Measurements from ENCODE around the gene CDC42EP5.
"Not testable (repeated sequence)": the region's sequence is repeated elsewhere in the genome, so short reads cannot be mapped to it uniquely, and the experiment has no call there.

The CDC42EP5 gene

DNA sequence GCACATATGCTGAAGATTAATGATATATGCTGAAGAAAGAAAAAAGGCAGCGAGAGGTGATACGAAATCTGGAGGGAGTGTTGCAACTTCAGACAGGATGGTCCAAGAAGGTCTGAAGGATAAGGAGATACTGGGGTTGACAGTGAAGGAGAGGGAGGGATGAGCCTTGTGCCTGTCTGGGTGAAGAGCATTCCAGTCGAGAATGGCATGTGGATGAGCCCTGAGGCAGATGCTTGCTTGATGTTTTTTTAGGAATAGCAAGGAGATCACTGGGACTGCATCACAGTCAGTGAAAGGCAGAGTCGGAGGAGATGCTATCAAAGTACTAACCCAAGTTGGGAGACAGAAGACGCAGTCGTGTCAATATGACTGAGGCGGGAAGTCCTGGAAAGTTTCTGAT is 16.2 kb upstream of the CDC42EP5 start:
- DNase-seq = no peak

DNA sequence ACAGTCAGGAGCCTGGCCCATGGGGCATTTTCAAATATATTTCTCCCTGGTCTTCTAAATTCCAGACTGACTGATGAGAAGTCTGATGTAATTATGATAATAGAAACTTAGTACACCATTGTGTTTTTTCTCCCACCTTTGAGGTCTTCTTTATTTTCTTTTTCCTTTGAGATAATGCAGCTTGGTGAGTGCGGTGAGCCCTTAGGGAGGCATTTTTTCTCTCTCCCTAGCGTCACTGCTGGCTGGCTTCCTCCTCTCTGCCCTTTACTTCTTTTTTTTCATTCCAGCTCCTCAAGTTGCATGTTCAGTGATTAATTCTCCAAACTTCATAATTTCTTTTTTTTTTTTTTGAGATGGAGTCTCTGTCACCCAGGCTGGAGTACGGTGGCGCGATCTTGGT is 12.8 kb upstream of the CDC42EP5 start:
- DNase-seq = no peak

DNA sequence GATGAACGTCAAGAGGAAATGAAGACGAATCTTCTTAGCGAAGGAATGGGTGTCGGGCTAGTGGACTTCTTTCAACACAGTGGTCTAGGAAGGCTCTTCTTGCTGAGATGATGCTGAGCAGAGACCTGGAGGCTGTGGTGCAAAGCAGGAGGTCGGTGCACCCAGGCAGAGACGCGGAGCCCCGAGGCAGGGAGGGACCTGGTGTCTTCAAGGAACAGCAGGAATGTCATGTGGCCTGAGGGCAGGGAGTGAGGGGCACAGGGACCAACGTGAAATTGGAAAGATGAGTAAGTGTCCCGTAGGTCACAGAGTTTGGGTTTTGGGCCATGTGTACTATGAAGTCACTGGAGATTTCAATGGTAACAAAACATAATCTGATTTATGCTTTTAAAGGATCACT is 11.4 kb upstream of the CDC42EP5 start:
- DNase-seq = no peak

DNA sequence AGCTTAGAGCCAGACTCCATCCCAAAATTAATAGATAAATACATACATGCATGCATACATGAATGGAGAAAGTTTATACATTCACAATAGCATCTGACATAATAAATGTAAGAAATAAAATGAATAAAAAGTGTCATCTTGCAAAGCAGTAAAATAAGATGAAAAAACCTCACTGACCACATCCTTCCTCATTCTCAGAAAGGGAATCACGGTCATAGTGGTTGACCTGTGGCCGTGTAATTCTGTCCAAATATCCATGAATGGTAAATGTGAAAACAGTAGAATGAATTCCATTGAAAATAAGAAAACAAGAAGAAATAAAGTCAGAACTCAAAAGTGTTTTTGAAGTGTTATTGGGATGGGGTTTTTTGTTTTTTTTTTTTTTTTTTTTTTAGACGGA is 9.8 kb upstream of the CDC42EP5 start:
- DNase-seq = no peak

DNA sequence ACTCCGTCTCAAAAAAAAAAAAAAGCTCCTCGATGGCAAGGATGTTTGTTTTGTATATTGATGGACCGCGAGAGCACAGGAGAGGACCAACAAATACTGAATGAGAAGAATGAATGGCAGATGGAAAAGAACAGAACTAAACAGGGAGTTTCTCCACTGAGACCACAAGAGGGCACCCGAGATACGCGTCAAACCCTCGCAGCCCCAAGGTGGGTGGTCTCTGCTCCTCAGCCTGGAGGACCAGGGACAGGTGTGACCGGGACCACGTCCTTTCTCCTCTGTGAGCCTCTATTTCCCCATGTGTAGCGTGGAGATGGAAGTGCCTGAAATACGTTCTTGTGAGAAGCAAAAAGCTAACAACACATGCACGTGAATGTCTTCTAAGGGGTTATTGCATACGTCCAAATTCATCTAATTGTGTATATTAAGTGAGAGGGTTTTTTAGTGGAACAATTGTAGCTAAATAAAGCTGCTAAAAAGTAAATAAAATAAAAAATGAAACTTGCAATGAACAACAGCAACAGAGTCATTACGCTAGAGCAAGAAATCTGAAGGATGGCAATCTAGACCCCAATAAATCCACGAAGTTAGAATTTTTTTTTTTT is 8.3 kb upstream of the CDC42EP5 start:
- DNase-seq = no peak

DNA sequence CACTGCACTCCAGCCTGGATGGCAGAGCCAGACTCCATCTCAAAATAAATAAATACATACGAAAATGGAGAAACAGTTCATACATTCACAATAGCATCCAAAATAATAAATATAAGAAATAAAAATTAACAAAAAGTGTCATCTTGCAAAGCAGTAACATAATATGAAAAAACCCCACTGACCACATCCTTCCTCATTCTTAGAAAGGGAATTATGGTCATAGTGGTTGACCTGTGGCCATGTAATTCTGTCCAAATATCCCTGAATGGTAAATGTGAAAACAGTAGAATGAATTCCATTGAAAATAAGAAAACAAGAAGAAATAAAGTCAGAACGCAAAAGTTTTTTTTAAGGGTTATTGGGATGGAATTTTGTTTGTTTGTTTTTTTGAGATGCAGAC is 7.0 kb upstream of the CDC42EP5 start:
- DNase-seq = no peak

DNA sequence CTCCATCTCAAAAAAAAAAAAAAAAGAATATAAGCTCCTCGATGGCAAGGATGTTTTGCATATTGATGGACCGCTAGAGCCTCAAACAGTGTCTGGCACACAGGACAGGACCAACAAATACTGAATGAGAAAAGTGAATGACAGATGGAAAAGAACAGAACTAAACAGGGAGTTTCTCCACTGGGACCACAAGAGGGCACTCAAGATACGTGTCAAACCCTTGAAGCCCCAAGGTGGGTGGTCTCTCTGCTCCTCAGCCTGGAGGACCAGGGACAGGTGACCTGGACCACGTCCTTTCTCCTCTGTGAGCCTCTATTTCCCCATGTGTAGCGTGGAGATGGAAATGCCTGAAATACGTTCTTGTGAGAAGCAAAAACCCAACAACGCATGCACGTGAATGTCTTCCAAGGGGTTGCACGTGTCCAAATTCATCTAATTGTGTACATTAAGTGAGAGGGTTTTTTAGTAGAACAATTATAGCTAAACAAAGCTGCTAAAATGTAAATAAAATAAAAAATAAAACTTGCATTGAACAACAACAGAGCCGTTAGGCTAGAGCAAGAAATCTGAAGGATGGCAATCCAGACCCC is 5.7 kb upstream of the CDC42EP5 start:
- DNase-seq = peak; percentile 23

DNA sequence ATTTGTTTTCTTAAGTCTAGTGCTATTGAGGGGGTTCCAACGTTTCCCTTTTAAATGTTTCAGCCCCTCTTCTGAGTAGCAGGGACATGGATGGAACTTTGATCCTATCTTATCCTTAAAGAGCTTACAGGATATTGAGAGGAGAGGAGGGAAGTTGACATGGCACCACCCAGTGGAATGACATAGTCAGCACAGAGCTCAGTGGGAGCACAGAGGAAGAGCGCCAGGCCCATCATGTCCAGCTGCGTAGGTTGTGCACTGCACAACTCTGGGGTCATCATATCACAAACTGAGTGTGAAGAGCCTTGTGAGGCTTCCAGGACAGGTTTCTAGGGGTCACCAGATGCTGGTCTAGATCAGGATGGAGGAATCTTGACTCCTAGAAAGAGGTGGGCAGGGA is 4.6 kb upstream of the CDC42EP5 start:
- DNase-seq = no peak

DNA sequence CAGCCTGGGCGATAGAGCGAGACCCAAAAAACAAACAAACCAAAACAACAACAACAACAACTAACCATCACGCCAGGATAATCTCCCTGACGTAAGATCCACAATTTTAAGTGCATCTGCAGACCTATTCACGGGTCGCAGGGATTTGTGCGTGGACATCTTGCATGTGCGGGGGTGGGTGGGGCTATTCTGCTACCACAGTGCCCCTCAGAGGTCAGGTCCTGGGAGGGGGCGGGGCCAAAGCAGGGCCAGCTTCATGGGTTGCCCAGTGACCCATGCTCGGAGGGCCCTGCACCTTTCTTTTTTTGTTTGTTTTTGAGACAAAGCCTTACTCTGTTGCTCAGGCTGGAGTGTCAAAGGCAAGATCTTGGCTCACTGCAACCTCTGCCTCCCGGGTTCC is 2.6 kb upstream of the CDC42EP5 start:
- no peak for DNase-seq

DNA sequence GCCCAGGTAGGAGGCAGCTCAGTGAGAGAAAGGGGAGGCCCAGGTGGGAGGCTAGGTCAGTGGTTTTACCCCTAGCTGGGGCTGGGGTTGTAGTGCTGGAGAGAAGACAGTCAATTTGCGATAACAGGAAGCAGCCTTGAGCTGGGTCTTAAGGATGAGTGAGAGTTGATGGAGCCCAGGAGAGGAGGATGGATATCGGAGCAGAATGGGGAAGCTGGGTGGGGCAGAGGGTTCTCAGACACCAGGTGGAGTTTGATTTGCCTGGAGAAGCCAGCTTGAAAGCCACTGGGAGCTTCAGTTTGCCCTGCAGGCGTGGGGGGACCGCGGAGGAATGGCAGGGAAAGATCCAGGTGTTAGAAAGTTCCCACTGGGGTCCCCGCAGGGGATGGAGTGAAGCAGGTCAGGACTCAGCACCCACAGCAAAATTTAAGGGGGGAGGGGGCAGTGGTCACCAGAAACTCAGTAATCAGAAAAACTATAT is 836 bp upstream of the CDC42EP5 start:
- no peak for DNase-seq

DNA sequence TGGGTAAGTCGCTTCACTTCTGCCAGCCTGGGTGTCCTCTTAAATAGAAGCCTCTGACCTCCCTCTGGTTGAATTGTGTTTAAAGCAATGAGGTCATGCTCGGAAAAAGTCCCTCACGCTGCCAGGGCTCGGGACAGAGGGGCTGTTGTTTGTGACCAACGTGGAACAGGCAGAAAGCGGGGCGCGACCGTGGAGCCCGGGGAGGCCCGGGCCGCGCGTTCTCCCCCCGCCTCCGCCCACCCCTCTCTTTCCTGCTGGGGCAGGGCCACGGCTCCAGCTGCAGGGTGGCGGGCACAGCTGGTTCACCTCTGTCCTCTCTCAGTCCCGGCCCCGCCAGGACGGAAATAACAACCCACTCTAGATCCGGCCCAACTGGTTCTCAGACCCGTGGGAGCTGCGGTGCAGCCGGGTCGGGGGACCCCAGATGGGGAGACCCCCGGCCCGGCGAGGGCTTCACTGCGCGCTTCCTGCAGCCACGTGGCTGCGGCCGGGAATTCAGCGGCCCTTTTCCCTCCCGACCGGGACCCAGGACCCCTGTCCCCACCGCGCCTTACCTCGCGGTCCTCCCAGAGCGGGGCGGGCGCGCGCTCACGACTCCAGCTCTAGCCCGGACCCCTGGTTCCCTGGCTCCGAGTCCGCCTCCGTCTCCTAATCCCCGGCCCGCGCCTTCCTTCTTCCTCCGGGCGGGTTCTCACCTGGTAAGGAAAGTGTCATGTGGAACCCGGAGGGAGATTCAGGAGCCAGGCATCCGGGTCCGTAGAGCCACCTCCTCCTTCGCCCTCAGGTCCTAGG is 1.9 kb downstream of the CDC42EP5 start:
- DNase-seq = no peak

DNA sequence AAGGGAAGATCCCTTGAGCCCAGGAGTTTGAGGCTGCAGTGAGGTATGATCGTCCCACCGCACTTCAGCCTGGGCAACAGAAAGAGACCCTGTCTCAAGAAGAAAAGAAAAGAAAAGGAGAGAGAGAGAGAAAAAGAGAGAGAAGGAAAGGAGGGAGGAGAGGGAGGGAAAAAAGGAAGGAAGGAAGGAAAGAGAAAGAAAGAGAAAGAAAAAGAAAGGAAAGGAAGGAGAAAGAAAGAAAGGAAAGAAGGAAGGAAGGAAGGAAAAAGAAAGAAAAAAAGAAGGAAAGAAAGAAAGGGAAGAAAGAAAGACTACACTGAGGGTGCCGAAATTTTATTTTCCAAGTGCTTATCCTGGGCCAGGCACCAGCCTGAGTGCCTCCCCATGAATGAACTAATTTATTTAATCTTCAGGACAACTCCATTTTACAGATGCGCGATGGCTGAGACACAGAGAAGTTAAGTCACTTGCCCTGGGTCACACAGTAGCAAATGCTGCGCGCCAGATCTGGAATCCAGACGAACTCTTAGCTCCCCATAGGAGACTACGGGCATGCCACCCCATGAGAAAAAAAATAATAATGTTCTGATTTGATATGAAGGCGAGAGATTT is 2.7 kb downstream of the CDC42EP5 start:
- no peak for DNase-seq

DNA sequence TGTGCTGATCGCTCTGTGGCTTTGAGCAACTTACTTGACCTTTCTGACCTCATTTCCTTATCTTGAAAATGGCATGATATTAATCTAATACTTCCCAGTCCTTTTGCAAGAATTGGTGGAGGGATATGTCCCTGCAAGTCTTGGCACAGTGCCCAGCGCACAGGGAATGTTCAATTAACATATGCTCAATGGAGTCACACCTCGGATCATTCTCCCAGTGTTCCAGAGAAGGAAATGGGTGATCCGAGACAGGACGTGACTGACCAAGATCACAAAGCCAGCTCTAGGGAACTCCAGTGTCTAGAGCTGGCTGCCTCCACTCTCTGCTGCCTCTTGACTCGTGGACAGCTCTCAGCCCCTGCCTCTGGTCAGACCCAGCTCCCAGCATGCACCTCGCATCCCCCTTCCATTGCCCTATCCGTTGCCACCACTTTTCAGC is 3.6 kb downstream of the CDC42EP5 start:
- no peak for DNase-seq

DNA sequence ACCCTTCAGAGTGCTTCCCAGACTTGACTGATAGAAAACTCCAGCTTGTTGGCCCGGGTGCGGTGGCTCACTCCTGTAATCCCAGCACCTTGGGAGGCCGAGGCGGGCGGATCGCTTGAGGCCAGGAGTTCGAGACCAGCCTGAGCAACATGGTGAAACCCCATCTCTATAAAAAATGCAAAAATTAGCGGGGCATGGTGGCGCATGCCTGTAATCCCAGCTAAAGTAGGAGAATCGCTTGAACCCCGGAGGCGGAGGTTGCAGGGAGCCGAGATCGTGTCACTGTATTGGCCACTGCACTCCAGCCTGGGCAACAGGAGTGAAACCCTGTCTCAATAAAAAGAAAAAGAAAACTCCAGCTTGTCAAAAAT is 7.0 kb downstream of the CDC42EP5 start:
- not testable (repeated sequence) for DNase-seq

DNA sequence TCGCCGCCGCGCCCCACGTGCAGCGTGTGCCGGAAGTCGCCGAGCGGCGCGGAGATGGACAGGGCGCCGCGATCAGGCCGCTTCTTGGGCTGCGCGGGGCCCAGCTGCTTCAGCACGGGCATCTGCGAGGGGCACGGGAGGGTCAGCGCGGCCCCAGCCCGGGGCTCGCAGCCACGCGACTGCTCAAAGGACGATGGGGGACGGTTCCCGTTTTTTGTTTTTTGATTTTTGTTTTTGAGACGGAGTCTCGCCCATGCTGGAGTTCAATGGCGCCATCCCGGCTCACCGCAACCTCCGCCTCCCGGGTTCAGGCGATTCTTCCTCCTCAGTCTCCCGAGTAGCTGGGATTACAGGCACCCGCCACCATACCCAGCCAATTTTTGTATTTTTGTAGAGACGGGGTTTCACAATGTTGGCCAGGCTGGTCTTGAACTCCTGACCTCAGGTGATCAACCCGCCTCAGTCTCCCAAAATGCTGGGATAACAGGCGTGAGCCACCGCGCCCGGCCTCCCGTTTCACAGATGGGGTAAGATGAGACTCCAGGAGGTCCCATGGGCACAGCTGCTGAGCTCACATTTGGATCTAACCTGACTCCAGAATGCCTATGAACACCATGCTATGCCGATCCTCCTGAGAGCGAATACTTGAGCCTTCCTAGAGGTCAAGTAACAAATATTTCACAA is 7.5 kb downstream of the CDC42EP5 start:
- DNase-seq = no peak

DNA sequence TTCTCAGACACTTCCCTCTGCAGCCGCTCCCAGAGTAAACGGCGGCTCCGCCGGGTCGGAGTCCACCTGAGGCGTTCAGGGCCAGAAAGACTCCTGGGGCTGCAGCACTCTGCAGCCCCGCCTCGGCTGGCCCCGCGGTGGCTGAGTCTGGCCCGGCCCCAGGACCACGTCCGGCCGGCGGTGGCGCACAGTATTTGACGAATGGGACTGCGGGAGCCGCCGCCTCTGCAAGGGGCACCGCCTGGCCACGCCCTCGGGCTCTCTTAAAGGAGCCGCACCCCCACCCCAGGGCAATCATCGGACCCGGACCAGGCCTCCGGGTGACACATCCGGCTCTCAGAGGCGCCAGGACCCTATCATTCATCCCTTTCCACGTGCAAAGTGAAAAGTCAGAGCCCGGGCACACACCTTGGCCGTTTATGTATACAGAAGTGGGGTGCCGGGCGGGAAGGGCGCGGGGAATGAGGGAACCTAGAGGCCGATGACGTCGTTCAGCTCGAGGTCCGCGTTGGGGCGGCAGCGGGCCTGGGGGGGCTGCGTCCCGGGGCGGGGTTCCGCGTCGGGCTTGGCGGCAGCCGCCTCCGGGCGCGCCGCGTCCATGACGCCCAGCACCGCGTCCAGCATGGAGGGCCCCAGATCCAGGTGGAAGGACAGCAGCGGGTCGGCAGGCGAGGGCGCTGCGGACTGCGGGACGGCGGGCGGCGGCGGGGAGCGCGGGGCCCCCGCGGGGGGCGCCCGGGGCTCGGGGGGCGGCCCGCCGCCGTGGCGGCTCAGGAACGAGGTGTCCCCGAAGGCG is 8.3 kb downstream of the CDC42EP5 start:
- DNase-seq = peak; percentile 76

DNA sequence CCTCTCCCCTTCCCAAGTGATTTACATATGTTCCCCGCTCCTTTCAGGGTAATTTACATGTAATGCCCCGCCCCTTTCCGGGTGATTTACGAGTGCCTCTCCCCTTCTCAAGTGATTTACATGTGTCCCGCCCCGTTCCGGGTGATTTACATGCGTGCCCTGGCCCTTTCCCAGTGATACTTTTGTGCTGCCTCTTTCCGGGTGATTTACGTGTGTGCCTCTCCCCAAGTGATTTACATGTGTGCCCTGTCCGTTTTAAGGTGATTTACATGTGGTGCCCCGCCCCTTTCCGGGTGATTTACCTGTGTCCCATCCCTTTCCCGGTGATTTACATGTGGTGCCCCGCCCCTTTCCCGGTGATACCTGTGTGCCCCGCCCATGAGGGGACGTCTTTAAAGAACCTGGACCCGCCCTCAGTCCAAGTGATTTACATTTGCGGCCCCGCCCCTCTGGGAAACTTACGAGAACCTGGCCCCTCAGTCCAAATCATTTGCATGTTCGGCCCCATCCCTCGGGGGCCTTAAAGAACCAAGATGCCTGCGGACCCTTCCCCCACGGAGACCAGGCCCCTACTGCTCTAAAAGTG is 9.0 kb downstream of the CDC42EP5 start:
- peak; percentile 94 for DNase-seq

DNA sequence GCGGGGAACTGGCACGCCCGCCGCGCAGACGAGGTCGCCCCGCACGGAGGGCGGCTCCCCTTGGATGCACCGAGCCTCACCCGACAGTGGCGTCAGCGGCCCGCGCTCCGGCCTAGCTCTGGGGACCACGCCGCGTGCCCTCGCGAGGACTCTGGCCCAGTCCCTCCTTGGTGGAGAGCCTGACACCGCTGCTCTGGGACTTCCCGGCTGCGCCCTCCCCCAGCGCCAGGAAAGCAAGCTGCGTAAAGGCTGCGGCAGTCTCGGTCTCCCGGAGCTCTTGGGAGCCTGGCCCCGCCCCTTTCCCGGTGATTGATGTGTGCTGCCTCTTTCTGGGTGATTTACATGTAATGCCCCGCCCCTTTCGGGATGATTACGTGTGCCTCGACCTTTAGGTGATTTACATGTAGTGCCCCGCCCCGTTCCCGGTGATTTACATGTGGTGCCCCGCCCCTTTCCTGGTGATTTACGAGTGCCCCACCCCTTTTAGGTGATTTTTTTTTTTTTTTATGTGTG is 9.5 kb downstream of the CDC42EP5 start, which contains the start of gene LENG9:
Gene LENG9 (minus strand): TSS at position 248 of the 513 bp plus-strand sequence. CDS start 252 bp downstream, outside the sequence.
- peak; percentile 95 for DNase-seq

DNA sequence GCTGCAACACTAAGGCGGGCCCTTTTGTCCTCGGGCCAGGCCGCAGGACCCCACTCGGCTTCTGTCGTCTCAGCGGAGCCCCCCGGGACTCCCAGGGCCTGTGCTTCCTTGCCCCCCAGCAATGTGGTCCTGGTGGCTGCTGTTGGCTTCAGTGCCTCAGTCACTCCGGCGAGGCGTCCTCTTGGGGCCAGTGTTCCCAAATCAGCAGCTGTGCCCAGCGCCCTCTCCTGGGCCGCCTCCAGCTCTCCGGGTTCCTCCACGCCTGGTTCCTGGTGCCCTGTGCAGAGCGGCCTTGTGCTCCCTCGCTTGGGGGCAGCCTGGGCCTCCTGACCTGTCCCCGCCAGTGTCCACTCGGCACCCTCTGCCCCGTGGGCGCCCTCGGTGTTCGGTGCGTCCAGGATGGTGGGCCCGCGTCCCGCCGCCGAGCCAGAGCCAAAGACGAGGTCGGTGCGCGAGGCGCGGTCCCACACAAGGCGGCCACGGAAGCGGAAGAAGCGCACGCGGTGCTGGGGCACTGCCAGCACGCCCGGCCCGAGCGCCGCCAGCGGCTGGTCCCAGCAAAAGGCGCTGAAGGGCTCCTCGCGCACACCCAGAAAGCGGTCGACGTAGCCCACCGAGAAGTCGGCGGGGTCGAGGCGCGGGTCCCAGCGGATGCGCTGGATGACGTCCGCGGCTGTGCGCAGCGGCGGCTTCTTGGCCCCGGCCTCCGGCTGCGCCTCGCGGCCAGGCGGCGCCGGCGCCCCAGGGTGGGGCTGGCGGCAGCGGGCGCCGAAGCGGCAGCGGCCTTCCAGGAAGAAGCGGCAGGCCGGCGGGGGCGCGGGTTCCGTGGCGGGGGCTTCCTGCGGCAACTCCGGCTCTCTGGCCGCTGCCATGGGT is 10.2 kb downstream of the CDC42EP5 start:
- DNase-seq = peak; percentile 22

DNA sequence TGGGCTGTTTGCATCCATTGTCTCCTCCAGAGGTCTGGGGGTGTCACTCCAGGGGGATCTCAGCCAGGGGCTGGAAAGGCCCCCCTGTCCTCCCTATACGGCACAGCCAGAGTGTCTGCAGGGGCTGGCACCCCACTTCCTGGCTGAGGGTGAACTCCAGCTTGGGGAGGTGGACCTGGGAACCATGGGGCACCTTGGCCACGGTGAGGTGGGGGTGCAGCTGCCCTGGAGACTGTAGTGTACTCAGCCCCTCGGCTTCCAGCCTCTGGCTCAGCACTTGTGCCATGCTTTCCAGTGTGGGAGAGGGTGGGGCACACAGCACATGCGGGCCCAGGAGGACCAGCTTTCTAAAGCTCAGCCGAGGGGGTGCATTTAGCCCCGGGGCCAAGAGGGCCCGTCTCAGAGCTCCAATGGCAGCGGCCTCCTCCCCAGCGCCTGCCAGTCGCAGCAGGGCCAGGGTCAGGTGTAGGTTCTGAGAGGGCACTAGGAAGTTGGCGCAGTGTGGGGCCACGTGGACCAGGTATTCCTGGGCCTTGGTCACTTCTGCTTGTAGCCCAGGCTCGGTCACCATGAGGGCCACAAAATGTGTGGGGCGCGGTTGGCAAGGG is 10.9 kb downstream of the CDC42EP5 start:
- DNase-seq = no peak
